Stimulated activated naive CD8-positive, alpha-beta T cell treated with anti-CD3 and anti-CD28 coated beads, Interleukin-15, Interleukin-2, amounts not matched to agents 100 ng/mL and 50 ng/mL, for 24 hours (primary cell): ENCODE data around the gene PDE4D.
"Not testable (repeated sequence)": the region's sequence is repeated elsewhere in the genome, so short reads cannot be mapped to it uniquely, and the experiment has no call there.

Experiments used
- H3K27ac Mint-ChIP-seq: one replicate; pipeline ENCODE4 v1.8.0; 2021; ENCODE audit warnings: mild to moderate bottlenecking, mixed read lengths
- H3K27me3 Mint-ChIP-seq: one replicate; pipeline ENCODE4 v1.8.0; 2021; ENCODE audit warnings: mixed read lengths
- H3K36me3 Mint-ChIP-seq: one replicate; pipeline ENCODE4 v1.8.0; 2021; ENCODE audit warnings: low read depth, mixed read lengths
- H3K4me1 Mint-ChIP-seq: one replicate; pipeline ENCODE4 v1.8.0; 2021; ENCODE audit warnings: low read depth, mixed read lengths
- H3K4me3 Mint-ChIP-seq: one replicate; pipeline ENCODE4 v1.8.0; 2021; ENCODE audit warnings: mild to moderate bottlenecking, mixed read lengths
- H3K9me3 Mint-ChIP-seq: one replicate; pipeline ENCODE4 v1.8.0; 2021; ENCODE audit warnings: mixed read lengths

Gene PDE4D

GRCh38 chr5:59436364-59437148, 457.0 kb downstream of the PDE4D start:
- H3K27me3 Mint-ChIP-seq: peaks cover 3% of the 10 kb centered on the region
- no peaks in the 10 kb centered on the region for H3K4me1 Mint-ChIP-seq
- H3K27ac Mint-ChIP-seq: no peak overlapping the region
- no peak overlapping the region for H3K4me3 Mint-ChIP-seq
- no peaks in the 10 kb centered on the region for H3K9me3 Mint-ChIP-seq
- no peaks in the 10 kb centered on the region for H3K36me3 Mint-ChIP-seq

GRCh38 chr5:59433174-59433573, 460.4 kb downstream of the PDE4D start:
- Mint-ChIP-seq H3K36me3 (no peaks in the 10 kb centered on the region), H3K4me3 (no peak overlapping the region), H3K27ac (no peak overlapping the region), H3K4me1 (no peaks in the 10 kb centered on the region), H3K9me3 (no peaks in the 10 kb centered on the region), H3K27me3 (peaks cover 3% of the 10 kb centered on the region)

- Mint-ChIP-seq H3K9me3 (no peaks in the 10 kb centered on the region), H3K4me3 (no peak overlapping the region), H3K27ac (no peak overlapping the region), H3K4me1 (no peaks in the 10 kb centered on the region), H3K36me3 (no peaks in the 10 kb centered on the region), H3K27me3 (peaks cover 3% of the 10 kb centered on the region)
These were observed 463.4 kb downstream of the PDE4D start for GRCh38 chr5:59430066-59430685.

DNA sequence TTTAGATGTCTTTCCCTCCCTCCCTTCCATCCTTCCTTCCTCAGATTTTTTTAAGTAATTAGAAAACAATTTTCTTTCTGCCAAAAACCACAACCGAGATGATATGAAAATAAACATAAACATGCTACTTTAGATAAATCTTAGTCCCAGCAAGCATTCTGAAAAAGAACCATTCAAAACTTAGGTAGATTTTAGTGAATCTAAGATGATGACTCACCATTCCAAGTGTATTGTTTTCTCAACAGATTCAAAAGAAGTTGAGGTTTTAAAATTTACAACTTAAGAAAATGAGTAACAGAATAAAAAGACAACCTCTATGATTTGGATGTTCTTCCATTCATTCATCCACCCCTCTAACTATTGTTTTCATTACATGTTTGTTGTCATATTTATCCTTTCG, 465.1 kb downstream of the PDE4D start:
- Mint-ChIP-seq H3K4me1 (no peaks in the 10 kb centered on the region), H3K9me3 (no peaks in the 10 kb centered on the region), H3K27ac (no peak overlapping the region), H3K36me3 (no peaks in the 10 kb centered on the region), H3K4me3 (no peak overlapping the region), H3K27me3 (peaks cover 3% of the 10 kb centered on the region)

DNA sequence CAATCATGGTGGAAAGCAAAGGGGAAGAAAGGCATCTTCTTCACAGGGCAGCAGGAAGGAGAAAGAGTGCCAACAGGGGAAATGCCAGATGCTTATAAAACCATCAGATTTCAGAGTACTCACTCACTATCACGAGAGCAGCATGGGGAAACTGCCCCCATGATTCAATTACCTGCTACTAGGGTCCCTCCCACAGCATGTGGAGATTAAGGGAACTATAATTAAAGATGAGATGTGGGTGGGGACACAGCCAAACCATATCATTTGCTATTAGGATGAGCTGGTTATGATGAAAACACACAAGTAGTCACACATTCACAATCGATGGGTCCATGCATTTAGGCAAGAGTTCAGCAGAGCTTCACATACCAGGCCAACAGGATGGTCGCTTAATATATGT, 469.0 kb downstream of the PDE4D start:
- Mint-ChIP-seq H3K27ac (no peak overlapping the region), H3K36me3 (no peaks in the 10 kb centered on the region), H3K4me3 (no peak overlapping the region), H3K27me3 (no peaks in the 10 kb centered on the region), H3K4me1 (no peaks in the 10 kb centered on the region), H3K9me3 (no peaks in the 10 kb centered on the region)

DNA sequence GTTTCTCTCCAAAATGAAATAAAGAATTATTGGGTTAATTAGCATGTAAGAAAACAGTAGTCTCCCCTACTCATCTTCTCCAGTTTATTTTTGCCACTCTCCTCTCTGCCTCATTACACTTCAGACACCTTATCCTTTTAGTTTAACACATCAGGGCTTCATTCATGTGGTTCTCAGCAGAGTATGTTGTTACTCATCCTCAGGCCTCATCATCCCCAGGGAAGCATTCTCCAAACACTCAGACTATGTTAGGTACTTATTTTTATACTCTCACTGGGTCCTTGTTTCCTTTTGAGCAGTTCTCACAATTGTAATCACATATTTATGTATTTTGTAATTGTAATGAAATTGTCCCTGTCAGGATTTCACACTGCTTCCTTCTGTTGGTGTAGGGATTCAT, 470.5 kb downstream of the PDE4D start:
- Mint-ChIP-seq H3K27me3 (peaks cover 4% of the 10 kb centered on the region), H3K36me3 (no peaks in the 10 kb centered on the region), H3K27ac (no peak overlapping the region), H3K4me1 (no peaks in the 10 kb centered on the region), H3K4me3 (no peak overlapping the region), H3K9me3 (no peaks in the 10 kb centered on the region)

GRCh38 chr5:59421986-59422941, 471.3 kb downstream of the PDE4D start:
- no peaks in the 10 kb centered on the region for H3K4me1 Mint-ChIP-seq
- peaks cover 4% of the 10 kb centered on the region for H3K27me3 Mint-ChIP-seq
- H3K36me3 Mint-ChIP-seq: no peaks in the 10 kb centered on the region
- no peaks in the 10 kb centered on the region for H3K9me3 Mint-ChIP-seq
- no peak overlapping the region for H3K4me3 Mint-ChIP-seq
- no peak overlapping the region for H3K27ac Mint-ChIP-seq

DNA sequence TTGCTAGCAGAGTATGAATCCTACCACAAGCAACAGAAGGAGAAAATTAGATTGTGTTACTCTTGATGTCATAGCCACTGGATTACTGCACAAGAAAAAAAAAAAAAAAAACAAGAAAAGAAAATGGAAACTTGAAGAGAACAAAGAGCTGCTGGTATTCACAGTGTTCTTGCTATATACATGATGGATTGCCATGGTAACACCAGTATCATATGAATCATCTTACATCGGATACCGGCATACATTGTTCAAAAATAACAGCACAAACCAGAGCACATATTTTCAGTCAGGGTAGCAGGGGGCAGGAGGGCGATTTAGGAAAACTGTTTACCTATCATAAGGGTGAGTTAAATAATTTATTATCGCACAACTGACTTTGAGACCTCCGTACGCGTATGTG, 472.9 kb downstream of the PDE4D start:
- Mint-ChIP-seq H3K9me3 (no peaks in the 10 kb centered on the region), H3K4me3 (no peak overlapping the region), H3K27me3 (peaks cover 4% of the 10 kb centered on the region), H3K4me1 (no peaks in the 10 kb centered on the region), H3K36me3 (no peaks in the 10 kb centered on the region), H3K27ac (no peak overlapping the region)

DNA sequence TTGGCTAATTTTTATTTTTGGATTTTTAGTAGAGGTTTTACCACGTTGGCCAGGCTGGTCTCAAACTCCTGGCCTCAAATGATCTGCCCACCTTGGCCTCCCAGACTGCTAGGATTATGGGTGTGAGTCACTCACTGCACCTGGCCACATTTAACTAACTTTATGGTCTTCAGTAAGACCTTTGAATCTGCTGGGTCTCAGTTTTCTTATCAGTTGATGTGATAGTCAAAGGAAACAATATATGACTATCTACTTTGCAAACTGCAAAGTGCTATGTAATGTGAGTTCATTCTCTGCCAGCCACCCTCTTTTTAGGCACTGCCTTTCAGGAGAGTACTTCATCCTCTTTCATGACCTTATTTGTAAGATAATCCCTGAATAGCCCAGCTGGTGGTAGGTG, 474.7 kb downstream of the PDE4D start:
- no peak overlapping the region for H3K4me3 Mint-ChIP-seq
- no peaks in the 10 kb centered on the region for H3K36me3 Mint-ChIP-seq
- H3K4me1 Mint-ChIP-seq: no peaks in the 10 kb centered on the region
- H3K27me3 Mint-ChIP-seq: peaks cover 7% of the 10 kb centered on the region
- H3K9me3 Mint-ChIP-seq: no peaks in the 10 kb centered on the region
- no peak overlapping the region for H3K27ac Mint-ChIP-seq

- Mint-ChIP-seq H3K27me3 (peaks cover 7% of the 10 kb centered on the region), H3K36me3 (no peaks in the 10 kb centered on the region), H3K27ac (no peak overlapping the region), H3K9me3 (no peaks in the 10 kb centered on the region), H3K4me3 (no peak overlapping the region), H3K4me1 (no peaks in the 10 kb centered on the region)
These were observed 477.1 kb downstream of the PDE4D start for GRCh38 chr5:59416451-59416850.

DNA sequence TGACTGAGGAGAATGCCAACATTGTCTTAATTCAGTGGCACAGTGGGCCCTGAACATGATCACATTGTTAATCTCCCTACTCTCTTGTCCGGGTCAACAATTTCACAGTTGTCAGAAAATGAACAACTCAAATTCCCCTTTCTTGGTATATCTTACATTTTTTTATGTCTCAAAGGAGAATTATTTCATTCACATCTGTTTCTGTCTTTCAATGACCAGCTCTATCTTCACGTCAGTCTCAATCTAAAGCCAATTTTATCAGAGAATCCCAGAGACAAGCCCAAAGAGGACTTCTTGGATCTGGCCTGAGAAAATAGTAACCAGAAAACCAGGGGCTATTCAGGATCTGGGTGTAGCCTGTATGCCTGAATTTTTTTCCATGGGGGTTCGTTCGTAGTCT, 477.5 kb downstream of the PDE4D start:
- Mint-ChIP-seq H3K36me3 (no peaks in the 10 kb centered on the region), H3K4me3 (no peak overlapping the region), H3K27ac (no peak overlapping the region), H3K4me1 (no peaks in the 10 kb centered on the region), H3K27me3 (peaks cover 7% of the 10 kb centered on the region), H3K9me3 (no peaks in the 10 kb centered on the region)

GRCh38 chr5:59412428-59412827, 481.1 kb downstream of the PDE4D start:
- Mint-ChIP-seq H3K36me3 (no peaks in the 10 kb centered on the region), H3K4me3 (no peak overlapping the region), H3K9me3 (no peaks in the 10 kb centered on the region)

GRCh38 chr5:59408997-59409396, 484.5 kb downstream of the PDE4D start:
- not testable (repeated sequence) for H3K9me3 Mint-ChIP-seq, H3K36me3 Mint-ChIP-seq, H3K27ac Mint-ChIP-seq, H3K4me1 Mint-ChIP-seq, H3K27me3 Mint-ChIP-seq, H3K4me3 Mint-ChIP-seq

More at GRCh38 chr5:59412428-59412827, 481.1 kb downstream of the PDE4D start:
- no peak overlapping the region for H3K27ac Mint-ChIP-seq
- H3K4me1 Mint-ChIP-seq: no peaks in the 10 kb centered on the region
- H3K27me3 Mint-ChIP-seq: peaks cover 3% of the 10 kb centered on the region

DNA sequence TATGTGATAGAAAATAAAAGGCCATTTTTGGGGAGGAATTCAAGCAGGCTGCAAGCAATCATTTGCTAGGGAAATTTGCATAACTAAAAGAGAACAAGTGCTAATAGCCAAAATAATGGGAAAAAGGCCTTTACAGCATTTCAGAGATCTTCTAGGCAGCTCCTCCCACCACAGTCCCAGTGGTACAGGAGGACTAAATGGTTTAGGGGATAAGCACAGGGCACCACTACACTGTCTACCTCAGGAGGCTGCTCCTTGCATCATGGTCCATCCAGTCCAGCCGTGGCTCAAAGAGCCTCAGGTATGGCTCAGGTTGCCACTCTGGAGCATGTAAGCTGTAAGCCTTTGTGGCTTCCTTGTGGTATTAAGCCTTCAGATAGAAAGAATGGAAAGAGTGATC, 485.6 kb downstream of the PDE4D start:
- H3K27me3 Mint-ChIP-seq: peaks cover 4% of the 10 kb centered on the region
- H3K4me1 Mint-ChIP-seq: no peaks in the 10 kb centered on the region
- H3K4me3 Mint-ChIP-seq: no peak overlapping the region
- no peaks in the 10 kb centered on the region for H3K9me3 Mint-ChIP-seq
- no peaks in the 10 kb centered on the region for H3K36me3 Mint-ChIP-seq
- no peak overlapping the region for H3K27ac Mint-ChIP-seq

- no peaks in the 10 kb centered on the region for H3K36me3 Mint-ChIP-seq
- H3K4me3 Mint-ChIP-seq: no peak overlapping the region
- no peaks in the 10 kb centered on the region for H3K4me1 Mint-ChIP-seq
- H3K27me3 Mint-ChIP-seq: peaks cover 4% of the 10 kb centered on the region
- H3K9me3 Mint-ChIP-seq: no peaks in the 10 kb centered on the region
- no peak overlapping the region for H3K27ac Mint-ChIP-seq
These were observed 491.9 kb downstream of the PDE4D start for GRCh38 chr5:59401637-59402036.
